ENCODE results near the gene ARHGEF4.

GRCh38 chr2:130790312-130790711 is 46.4 kb upstream of the ARHGEF4 start:
- no peak for TF ChIP-seq FOXM1 (IDR thresholded peaks at IDR 0.05; ENCODE audit: borderline replicate concordance)
- no peak for TF ChIP-seq SP1 (IDR thresholded peaks at IDR 0.05)

Data from HEK293T (cell line).